SK-N-SH (cell line): Measurements from ENCODE around the gene CIB4. TPM values are rescaled to one million over a fixed set of nuclear protein-coding genes. Genes with fewer than 3 reads are reported as not detected.

Experiments used
- CTCF ChIA-PET: fragments of 300-600, 350-600 bp; formaldehyde crosslinking; extraction: SDS; loops from one replicate; lab custom pipeline; 2021; lab: Yijun Ruan, JAX
- POLR2A ChIA-PET: fragments of 350-600 bp; sonication (Branson Sonifier 250); formaldehyde crosslinking; extraction: SDS; loops from one replicate; lab custom pipeline; 2020; ENCODE audit warnings: antibody characterized with exemption, inconsistent platforms; lab: Yijun Ruan, JAX
- DNase-seq: peaks from one replicate; pipeline ENCODE4 v3.0.0; 2012
- H2AFZ ChIP-seq: fragments of 200-600 bp; sonication (generic); 2 replicates; pipeline ENCODE4 v1.8.1; 2016; ENCODE audit warnings: antibody characterized with exemption, mild to moderate bottlenecking, low read depth
- H3F3A ChIP-seq: fragments of 200-600 bp; sonication (generic); replicated peaks from 2 replicates; pipeline ENCODE3; 2016; ENCODE audit warnings: antibody characterized with exemption, mild to moderate bottlenecking; ENCODE audit not compliant: insufficient read depth
- H3K27ac ChIP-seq, 2 experiments: fragments of 200-500 bp in 1 of 2; fragments of 200-600 bp in 1 of 2; sonication (Bioruptor generic) in 1 of 2; sonication (generic), shearing (Covaris generic) in 1 of 2; 2 replicates each; pipeline versions ENCODE4 v1.5.1 to v1.6.1; 2014 to 2016; ENCODE audit warnings: low read depth in 2 of 2, inconsistent platforms in 1 of 2, low read length in 1 of 2, mild to moderate bottlenecking in 1 of 2, mixed read lengths in 1 of 2
- H3K27me3 ChIP-seq: fragments of 200-600 bp; sonication (generic), shearing (Covaris generic); 2 replicates; pipeline ENCODE4 v1.6.1; 2016; ENCODE audit warnings: mixed run types; ENCODE audit not compliant: insufficient read depth
- H3K36me3 ChIP-seq, 2 experiments: fragments of 200-500 bp in 1 of 2; fragments of 200-600 bp in 1 of 2; sonication (Bioruptor generic) in 1 of 2; sonication (generic) in 1 of 2; replicated peaks in 1 of 2; 2 replicates each; pipeline versions ENCODE3 to v1.5.1; 2014 to 2016; ENCODE audit warnings: low read length in 1 of 2, mild to moderate bottlenecking in 1 of 2; ENCODE audit not compliant: insufficient read depth in 2 of 2, control insufficient read depth in 1 of 2
- H3K4me1 ChIP-seq, 2 experiments: fragments of 200-500 bp in 1 of 2; fragments of 200-600 bp in 1 of 2; sonication (Bioruptor generic) in 1 of 2; sonication (generic), shearing (Covaris generic) in 1 of 2; 2 replicates each; pipeline versions ENCODE4 v1.5.1 to v1.6.1; 2014 to 2016; ENCODE audit warnings: low read depth in 1 of 2, low read length in 1 of 2, mixed run types in 1 of 2; ENCODE audit not compliant: insufficient read depth in 2 of 2, control insufficient read depth in 1 of 2
- H3K4me2 ChIP-seq: fragments of 200-600 bp; sonication (generic), shearing (Covaris generic); 2 replicates; pipeline ENCODE4 v1.6.1; 2017; ENCODE audit warnings: mixed run types
- H3K4me3 ChIP-seq, 2 experiments: fragments of 200-500 bp in 1 of 2; fragments of 200-600 bp in 1 of 2; sonication (Bioruptor generic) in 1 of 2; sonication (generic), shearing (Covaris generic) in 1 of 2; 2 replicates each; pipeline versions ENCODE4 v1.5.1 to v1.8.1; 2014 to 2016; ENCODE audit warnings: low read depth in 2 of 2, inconsistent platforms in 1 of 2, low read length in 1 of 2, mild to moderate bottlenecking in 1 of 2, mixed read lengths in 1 of 2, moderate library complexity in 1 of 2
- H3K79me2 ChIP-seq: fragments of 200-600 bp; sonication (generic); 2 replicates; pipeline ENCODE4 v1.8.1; 2017; ENCODE audit warnings: mild to moderate bottlenecking; ENCODE audit not compliant: insufficient read depth
- H3K9ac ChIP-seq: fragments of 200-600 bp; sonication (generic); 2 replicates; pipeline ENCODE4 v1.6.1; 2017; ENCODE audit warnings: mixed run types
- H3K9me2 ChIP-seq: fragments of 200-600 bp; sonication (generic); 2 replicates; pipeline ENCODE4 v1.6.1; 2017; ENCODE audit warnings: mixed run types
- H3K9me3 ChIP-seq: fragments of 200-600 bp; sonication (generic); 2 replicates; pipeline ENCODE4 v1.6.1; 2017; ENCODE audit warnings: mixed run types, mild to moderate bottlenecking, moderate library complexity
- H4K20me1 ChIP-seq: fragments of 200-600 bp; sonication (generic); 2 replicates; pipeline ENCODE4 v1.6.1; 2017; ENCODE audit warnings: mild to moderate bottlenecking, mixed run types; ENCODE audit not compliant: insufficient read depth
- CHD2 ChIP-seq: fragments of 150-350 bp; IDR thresholded peaks from 2 replicates; pipeline ENCODE4 v1.6.1; 2018; ENCODE audit warnings: low read length; ENCODE audit not compliant: partially characterized antibody
- ELF1 ChIP-seq: IDR thresholded peaks from 2 replicates; pipeline ENCODE4 v1.4.0; 2012
- EZH2phosphoT487 ChIP-seq: fragments of 200-600 bp; sonication (generic); IDR thresholded peaks from 2 replicates; pipeline ENCODE4 v1.6.1; 2017; ENCODE audit warnings: low read depth, mixed run types, mild to moderate bottlenecking, antibody characterized with exemption, moderate library complexity, borderline replicate concordance
- FOSL2 ChIP-seq: IDR thresholded peaks from 2 replicates; pipeline ENCODE4 v1.4.0; 2012; ENCODE audit warnings: low read depth, mild to moderate bottlenecking, moderate library complexity, borderline replicate concordance
- GABPA ChIP-seq: IDR thresholded peaks from 2 replicates; pipeline ENCODE4 v1.4.0; 2012; ENCODE audit warnings: low read depth, mild to moderate bottlenecking
- IRF3 ChIP-seq: fragments of 150-350 bp; IDR thresholded peaks from 2 replicates; pipeline ENCODE4 v1.6.1; 2016; ENCODE audit warnings: mild to moderate bottlenecking, low read depth, low read length
- JUND ChIP-seq: IDR thresholded peaks from 2 replicates; pipeline ENCODE4 v1.4.0; 2012
- NFIC ChIP-seq: IDR thresholded peaks from 2 replicates; pipeline ENCODE4 v1.4.0; 2012; ENCODE audit warnings: borderline replicate concordance
- NRF1 ChIP-seq: IDR thresholded peaks from 2 replicates; pipeline ENCODE4 v1.6.1; 2012; ENCODE audit warnings: low read depth, mild to moderate bottlenecking, low read length
- PBX3 ChIP-seq: IDR thresholded peaks from 2 replicates; pipeline ENCODE4; 2012
- RCOR1 ChIP-seq: fragments of 150-350 bp; IDR thresholded peaks from 2 replicates; pipeline ENCODE4 v1.6.1; 2017; ENCODE audit warnings: antibody characterized with exemption, low read length
- RXRA ChIP-seq: IDR thresholded peaks from 2 replicates; pipeline ENCODE4 v1.4.0; 2012; ENCODE audit warnings: low read depth, mild to moderate bottlenecking, borderline replicate concordance
- SIN3A ChIP-seq: IDR thresholded peaks from 2 replicates; pipeline ENCODE4 v1.6.1; 2012; ENCODE audit warnings: low read depth, mild to moderate bottlenecking, low read length, moderate library complexity, borderline replicate concordance
- TAF1 ChIP-seq: IDR thresholded peaks from 2 replicates; pipeline ENCODE4 v1.6.1; 2012; ENCODE audit warnings: low read depth, mild to moderate bottlenecking, low read length, moderate library complexity, borderline replicate concordance
- TCF12 ChIP-seq: IDR thresholded peaks from 2 replicates; pipeline ENCODE4 v1.4.0; 2012
- WGBS: methylation state at CpG from one replicate; pipeline ENCODE4 v1.1.6; 2017; ENCODE audit warnings: low lambda C conversion rate; 5-methylcytosine and 5-hydroxymethylcytosine counted together
- polyA plus RNA-seq, 3 experiments: library from polyadenylated mRNA; depleted of rRNA; stranded (reverse); fragments of >200 nt; gene quantifications; 2 replicates each; pipeline ENCODE4 v1.2.3, GENCODE V29; 2012
- TF ChIP-seq, protein P1 (sequence below): IDR thresholded peaks from 2 replicates; pipeline ENCODE4 v1.4.0; 2012; ENCODE audit warnings: low read depth, borderline replicate concordance
- TF ChIP-seq, protein P2 (sequence below): fragments of 150-350 bp; IDR thresholded peaks from 2 replicates; pipeline ENCODE4 v1.6.1; 2017; ENCODE audit warnings: antibody characterized with exemption, low read length, low read depth, borderline replicate concordance
- TF ChIP-seq, protein P3 (sequence below): IDR thresholded peaks from 2 replicates; pipeline ENCODE4 v1.6.1; 2012; ENCODE audit warnings: mild to moderate bottlenecking, low read depth, low read length, moderate library complexity

CIB4 gene
- polyA plus RNA-seq, 1 of the 3 experiments (the other 2 are of a cell fraction): not detected

DNA sequence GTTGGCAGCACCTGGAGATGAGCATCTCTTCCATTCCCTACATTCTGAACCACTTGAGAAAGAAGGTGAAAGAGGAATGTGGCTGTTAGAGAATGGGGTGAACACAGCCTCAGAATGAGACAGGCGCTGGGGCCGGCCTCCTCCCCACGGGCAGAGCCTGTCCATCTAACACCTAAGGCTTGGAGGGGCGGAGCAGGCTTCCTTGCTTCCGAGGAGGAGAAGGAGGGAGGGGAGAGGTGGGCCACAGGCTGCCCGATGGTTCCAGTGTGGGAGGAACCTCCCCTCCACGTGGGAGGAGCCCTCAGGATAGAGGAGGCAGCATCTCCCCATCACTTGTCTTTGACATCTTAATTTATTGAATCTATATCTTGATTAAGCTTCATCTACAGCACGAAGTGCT, 68.6 kb downstream of the CIB4 start:
- H4K20me1 ChIP-seq: no peaks in the 10 kb centered on the region

DNA sequence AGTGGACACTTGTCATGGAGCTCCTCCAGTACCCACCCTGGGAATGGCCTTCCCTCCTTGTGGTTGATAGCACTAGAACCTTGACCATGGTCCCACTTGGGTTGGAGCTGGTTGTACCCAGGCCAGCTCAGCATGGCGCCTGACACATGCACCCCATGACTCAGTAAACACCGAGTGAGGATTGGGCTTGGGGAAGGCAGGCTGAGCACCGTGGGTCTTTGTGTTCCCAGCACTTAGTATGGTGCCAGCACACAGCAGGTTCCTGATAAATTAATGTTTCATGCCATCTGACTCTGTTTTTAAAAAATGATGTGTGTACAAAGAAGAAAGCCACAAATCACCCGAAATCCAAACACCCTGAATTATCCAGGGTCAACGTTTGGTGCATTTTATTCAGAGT, 69.8 kb downstream of the CIB4 start:
- no peaks in the 10 kb centered on the region for H3K4me1 ChIP-seq
- CTCF ChIA-PET: interaction anchor here (0.6 kb wide), 1 partner anchor 80 kb away, joined by 3 read pairs; no protein-coding TSS in a partner anchor

More for the DNA sequence above, 68.6 kb downstream of the CIB4 start:
- DNase-seq: no peak
- H3K9ac ChIP-seq: no peak overlapping the region
- TF ChIP-seq FOSL2: no peak
- TF ChIP-seq JUND: no peak
- TF ChIP-seq NRF1: no peak
- TF ChIP-seq, protein P1, sequence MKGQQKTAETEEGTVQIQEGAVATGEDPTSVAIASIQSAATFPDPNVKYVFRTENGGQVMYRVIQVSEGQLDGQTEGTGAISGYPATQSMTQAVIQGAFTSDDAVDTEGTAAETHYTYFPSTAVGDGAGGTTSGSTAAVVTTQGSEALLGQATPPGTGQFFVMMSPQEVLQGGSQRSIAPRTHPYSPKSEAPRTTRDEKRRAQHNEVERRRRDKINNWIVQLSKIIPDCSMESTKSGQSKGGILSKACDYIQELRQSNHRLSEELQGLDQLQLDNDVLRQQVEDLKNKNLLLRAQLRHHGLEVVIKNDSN: no peak
- no peak for TF ChIP-seq PBX3
- TF ChIP-seq SIN3A: no peak
- TF ChIP-seq CHD2: no peak
- TF ChIP-seq, protein P2, sequence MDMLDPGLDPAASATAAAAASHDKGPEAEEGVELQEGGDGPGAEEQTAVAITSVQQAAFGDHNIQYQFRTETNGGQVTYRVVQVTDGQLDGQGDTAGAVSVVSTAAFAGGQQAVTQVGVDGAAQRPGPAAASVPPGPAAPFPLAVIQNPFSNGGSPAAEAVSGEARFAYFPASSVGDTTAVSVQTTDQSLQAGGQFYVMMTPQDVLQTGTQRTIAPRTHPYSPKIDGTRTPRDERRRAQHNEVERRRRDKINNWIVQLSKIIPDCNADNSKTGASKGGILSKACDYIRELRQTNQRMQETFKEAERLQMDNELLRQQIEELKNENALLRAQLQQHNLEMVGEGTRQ: no peak
- H3F3A ChIP-seq: no peaks in the 10 kb centered on the region
- peaks cover 75% of the 10 kb centered on the region for H3K27me3 ChIP-seq
- ChIA-PET CTCF (interaction anchor here (10.0 kb wide), 1 partner anchor 11 kb away, joined by 153 read pairs; a partner anchor contains a TSS), POLR2A (no interaction called here)
- H3K9me2 ChIP-seq: no peaks in the 10 kb centered on the region
- no peaks in the 10 kb centered on the region for H3K36me3 ChIP-seq
- no peaks in the 10 kb centered on the region for H3K9me3 ChIP-seq
- H3K4me2 ChIP-seq: no peak overlapping the region
- no peak overlapping the region for H2AFZ ChIP-seq
- H3K27ac ChIP-seq: no peak overlapping the region
- no peak overlapping the region for H3K4me3 ChIP-seq
- WGBS: 54% methylated on average over 8 of the region's 8 CpGs
- H3K79me2 ChIP-seq: no peaks in the 10 kb centered on the region
- H3K4me1 ChIP-seq: no peaks in the 10 kb centered on the region; a peak in 1 of 4 replicates

More for the DNA sequence above, 69.8 kb downstream of the CIB4 start:
- peaks cover 81% of the 10 kb centered on the region for H3K27me3 ChIP-seq
- H3K79me2 ChIP-seq: no peaks in the 10 kb centered on the region
- H3K4me2 ChIP-seq: no peak overlapping the region
- no peaks in the 10 kb centered on the region for H3K36me3 ChIP-seq
- POLR2A ChIA-PET: no interaction called here
- 26% methylated on average over 3 of the region's 5 CpGs for WGBS
- H3K4me3 ChIP-seq: no peak overlapping the region
- no peak for TF ChIP-seq RXRA
- no peak for TF ChIP-seq ELF1
- no peak for TF ChIP-seq IRF3
- TF ChIP-seq TCF12: no peak
- no peak for TF ChIP-seq EZH2phosphoT487
- TF ChIP-seq PBX3: no peak
- TF ChIP-seq NFIC: no peak
- no peak for TF ChIP-seq TAF1
- no peak for TF ChIP-seq RCOR1
- no peak for TF ChIP-seq GABPA
- TF ChIP-seq CHD2: no peak
- TF ChIP-seq, protein P3, sequence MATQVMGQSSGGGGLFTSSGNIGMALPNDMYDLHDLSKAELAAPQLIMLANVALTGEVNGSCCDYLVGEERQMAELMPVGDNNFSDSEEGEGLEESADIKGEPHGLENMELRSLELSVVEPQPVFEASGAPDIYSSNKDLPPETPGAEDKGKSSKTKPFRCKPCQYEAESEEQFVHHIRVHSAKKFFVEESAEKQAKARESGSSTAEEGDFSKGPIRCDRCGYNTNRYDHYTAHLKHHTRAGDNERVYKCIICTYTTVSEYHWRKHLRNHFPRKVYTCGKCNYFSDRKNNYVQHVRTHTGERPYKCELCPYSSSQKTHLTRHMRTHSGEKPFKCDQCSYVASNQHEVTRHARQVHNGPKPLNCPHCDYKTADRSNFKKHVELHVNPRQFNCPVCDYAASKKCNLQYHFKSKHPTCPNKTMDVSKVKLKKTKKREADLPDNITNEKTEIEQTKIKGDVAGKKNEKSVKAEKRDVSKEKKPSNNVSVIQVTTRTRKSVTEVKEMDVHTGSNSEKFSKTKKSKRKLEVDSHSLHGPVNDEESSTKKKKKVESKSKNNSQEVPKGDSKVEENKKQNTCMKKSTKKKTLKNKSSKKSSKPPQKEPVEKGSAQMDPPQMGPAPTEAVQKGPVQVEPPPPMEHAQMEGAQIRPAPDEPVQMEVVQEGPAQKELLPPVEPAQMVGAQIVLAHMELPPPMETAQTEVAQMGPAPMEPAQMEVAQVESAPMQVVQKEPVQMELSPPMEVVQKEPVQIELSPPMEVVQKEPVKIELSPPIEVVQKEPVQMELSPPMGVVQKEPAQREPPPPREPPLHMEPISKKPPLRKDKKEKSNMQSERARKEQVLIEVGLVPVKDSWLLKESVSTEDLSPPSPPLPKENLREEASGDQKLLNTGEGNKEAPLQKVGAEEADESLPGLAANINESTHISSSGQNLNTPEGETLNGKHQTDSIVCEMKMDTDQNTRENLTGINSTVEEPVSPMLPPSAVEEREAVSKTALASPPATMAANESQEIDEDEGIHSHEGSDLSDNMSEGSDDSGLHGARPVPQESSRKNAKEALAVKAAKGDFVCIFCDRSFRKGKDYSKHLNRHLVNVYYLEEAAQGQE: no peak
- H3K9me2 ChIP-seq: no peaks in the 10 kb centered on the region
- no peak overlapping the region for H3K27ac ChIP-seq
- no peaks in the 10 kb centered on the region for H3K9me3 ChIP-seq
- H2AFZ ChIP-seq: no peak overlapping the region
- H4K20me1 ChIP-seq: no peaks in the 10 kb centered on the region
- DNase-seq: no peak
- H3K9ac ChIP-seq: no peak overlapping the region
- H3F3A ChIP-seq: no peaks in the 10 kb centered on the region
